ENCODE data around the gene PROSER2. TPM values are rescaled to one million over a fixed set of nuclear protein-coding genes. Genes with fewer than 3 reads are reported as not detected.

Gene PROSER2
- total and polyA plus RNA-seq, 2 of the 13 experiments (the other 11 are each of a cell fraction or from before 2014, with no cell fraction given): 6.9 to 7.7 TPM

- H3K79me2 ChIP-seq (ENCODE audit: insufficient read depth, low read length): no peaks in the 10 kb centered on the region
- TF ChIP-seq ELF1 (CRISPR knock-in tag; IDR thresholded peaks at IDR 0.05) (0 out of 2 replicates have a peak, but pooled peaks have one; percentile 6), ZNF407 (CRISPR knock-in tag; IDR thresholded peaks at IDR 0.05; ENCODE audit: not compliant biosample characterization) (no peak), SRF (IDR thresholded peaks at IDR 0.05; ENCODE audit: low read depth, low read length) (no peak), ZNF709 (CRISPR knock-in tag; IDR thresholded peaks at IDR 0.05) (0 out of 2 replicates have a peak, but pooled peaks have one; percentile 24), HNF1A (IDR thresholded peaks at IDR 0.05; ENCODE audit: low read depth) (no peak), HNF1A (CRISPR knock-in tag; IDR thresholded peaks at IDR 0.05; ENCODE audit: borderline replicate concordance) (peak; percentile 42; the same call in 1 of the 2 replicates), TCF7 (IDR thresholded peaks at IDR 0.05; ENCODE audit: low read depth) (peak; percentile 5; the same call in 1 of the 2 replicates), KAT8 (CRISPR knock-in tag; IDR thresholded peaks at IDR 0.05) (0 out of 2 replicates have a peak, but pooled peaks have one; percentile 25), RFX1 (IDR thresholded peaks at IDR 0.05) (no peak), ZNF792 (CRISPR knock-in tag; IDR thresholded peaks at IDR 0.05) (0 out of 2 replicates have a peak, but pooled peaks have one; percentile 32), HOXA5 (CRISPR knock-in tag; IDR thresholded peaks at IDR 0.05) (0 out of 2 replicates have a peak, but pooled peaks have one; percentile 46), ZNF280B (CRISPR knock-in tag; IDR thresholded peaks at IDR 0.05; ENCODE audit: borderline replicate concordance) (no peak)
Observed at GRCh38 chr10:11898033-11898371, 74.8 kb downstream of the PROSER2 start.

More at GRCh38 chr10:11898033-11898371, 74.8 kb downstream of the PROSER2 start:
- no peaks in the 10 kb centered on the region for H3K36me3 ChIP-seq (replicated peaks in 1 of 2; ENCODE audit: control insufficient read depth in 1 of 2, insufficient read depth in 2 of 2, low read length in 2 of 2)
- H3K4me3 ChIP-seq (replicated peaks in 1 of 3; ENCODE audit: insufficient read depth in 1 of 3, low read depth in 2 of 3, low read length in 3 of 3): peak overlapping the region in 2 of 3 experiments; percentile 3 to 49; a peak in 3 of 6 replicates
- peak overlapping the region; percentile 72 for H3K4me2 ChIP-seq (ENCODE audit: low read depth, low read length)
- H3K9me3 ChIP-seq (ENCODE audit: low read length): no peaks in the 10 kb centered on the region
- peak overlapping the region; percentile 44 for H3K9ac ChIP-seq (ENCODE audit: insufficient read depth, low read depth, low read length)
- H3K4me1 ChIP-seq (ENCODE audit: insufficient read depth, low read length): peaks cover 49% of the 10 kb centered on the region
- no peaks in the 10 kb centered on the region for H3K27me3 ChIP-seq (ENCODE audit: control insufficient read depth in 1 of 2, insufficient read depth in 2 of 2, low read length in 2 of 2)
- no peak for DNase-seq (ENCODE audit: low spot score)
- in situ Hi-C loops (cut with HindIII; ENCODE audit: extremely low pct_ligation_motif_present, low pct_unique_long_range_greater_than_20kb): no loop called here
- WGBS (ENCODE audit: low lambda C conversion rate): 14% methylated on average over 3 of the region's 3 CpGs
- H3K27ac ChIP-seq (ENCODE audit: extremely low read length, insufficient read depth, low read length): peak overlapping the region; percentile 10
- H4K20me1 ChIP-seq (ENCODE audit: insufficient read depth, low read length): no peaks in the 10 kb centered on the region
- H2AFZ ChIP-seq (ENCODE audit: low read length): no peak overlapping the region
- no peak for ATAC-seq
- ChIA-PET CTCF (ENCODE audit: low intra/inter-chr PET ratio, low total read pairs) (no interaction called here), POLR2A (interaction anchor here (0.9 to 2.2 kb wide), 5 partner anchors 15 to 67 kb away, joined by 3 to 9 read pairs (median 3); no protein-coding TSS in a partner anchor)
- no TSS peak for BruUV-seq (replicated peaks)
- FAIRE-seq: peak; percentile 83
- intact Hi-C loops (cut with micrococcal nuclease; ENCODE audit: unreplicated experiment): no loop called here

Measured in HepG2 (cell line).